Measurements from ENCODE around the gene ZNF664.

GRCh38 chr12:124032265-124032886, 59.4 kb downstream of the ZNF664 start:
- TF ChIP-seq POLR2A (IDR thresholded peaks at IDR 0.05) (no peak), CTCF (IDR thresholded peaks at IDR 0.05) (peak; percentile 76 to 90 (median 86)), EP300 (IDR thresholded peaks at IDR 0.05) (no peak)

All from tibial nerve (tissue), 4 donors.